HG02763 (cell line): ENCODE data around the gene AGPS.
A peak's percentile ranks its signal among the peaks of the same experiment; 100 is the strongest.
"Not testable (repeated sequence)": the region's sequence is repeated elsewhere in the genome, so short reads cannot be mapped to it uniquely, and the experiment has no call there.

Experiments used
- ATAC-seq: cut with Tn5 transposase; IDR thresholded peaks from one replicate; pipeline ENCODE4 v1.9.1; 2021; ENCODE audit warnings: mild to moderate bottlenecking, moderate library complexity; ENCODE audit not compliant: unreplicated experiment

Gene AGPS

GRCh38 chr2:177392373-177393202 is at the start of gene AGPS:
Gene AGPS (plus strand): TSS chr2:177392773. CDS start chr2:177392790, 17 bp downstream.
- ATAC-seq: peak; percentile 87

DNA sequence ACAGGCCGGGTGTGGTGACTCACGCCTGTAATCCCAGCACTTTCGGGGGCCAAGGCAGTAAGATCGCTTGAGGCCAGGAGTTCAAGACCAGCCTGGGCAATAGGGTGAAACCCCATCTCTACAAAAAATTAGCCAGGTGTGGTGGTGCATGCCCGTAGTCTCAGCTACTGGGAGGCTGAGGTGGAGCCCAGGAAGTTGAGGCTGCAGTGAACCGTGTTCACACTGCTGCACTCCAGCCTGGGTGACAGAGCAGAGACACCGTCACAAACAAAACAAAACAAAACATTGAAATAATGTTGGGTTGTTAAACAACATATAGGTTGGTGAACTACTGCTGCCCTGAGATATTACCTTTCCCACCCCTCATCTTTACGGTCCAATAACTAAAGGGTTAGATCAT is 48.8 kb upstream of the AGPS start:
- ATAC-seq: no peak

- no peak for ATAC-seq
Measured at GRCh38 chr2:177344316-177344715, 48.3 kb upstream of the AGPS start.

DNA sequence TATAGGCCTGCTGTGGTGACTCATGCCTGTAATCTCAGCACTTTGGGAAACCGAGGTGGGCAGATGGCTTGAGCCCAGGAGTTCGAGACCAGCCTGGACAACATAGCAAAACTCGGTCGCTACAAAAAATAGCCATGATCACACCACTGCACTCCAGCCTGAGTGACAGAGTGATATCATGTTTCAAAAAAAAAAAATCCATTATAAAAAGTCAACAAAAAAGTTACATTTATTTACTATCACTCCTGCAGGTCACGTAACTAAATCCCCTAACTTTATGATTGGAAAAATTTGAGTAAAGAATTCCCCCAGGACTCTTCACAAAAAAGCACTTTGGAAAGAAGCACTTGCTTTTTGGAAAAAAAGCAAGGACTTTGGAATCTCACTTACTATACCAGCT is 46.4 kb upstream of the AGPS start:
- no peak for ATAC-seq

DNA sequence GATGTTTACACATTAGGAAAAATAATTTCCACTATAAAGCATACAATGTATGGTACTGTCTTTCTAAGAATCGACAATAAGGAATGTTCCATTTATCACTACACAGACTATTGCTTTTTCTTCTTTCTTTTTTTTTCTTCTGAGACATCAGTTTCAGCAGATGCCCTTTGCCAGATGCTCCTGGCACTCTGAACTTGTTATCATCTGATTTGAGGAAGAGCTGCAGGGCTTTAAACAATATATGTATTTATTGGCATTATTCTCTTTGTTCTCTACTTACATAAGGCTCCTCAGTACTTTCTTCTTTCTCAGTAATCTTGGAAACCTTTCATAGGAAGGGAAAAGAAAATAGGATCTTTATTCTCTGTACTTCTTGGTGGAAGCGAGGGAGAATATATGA is 45.0 kb upstream of the AGPS start:
- ATAC-seq: no peak

DNA sequence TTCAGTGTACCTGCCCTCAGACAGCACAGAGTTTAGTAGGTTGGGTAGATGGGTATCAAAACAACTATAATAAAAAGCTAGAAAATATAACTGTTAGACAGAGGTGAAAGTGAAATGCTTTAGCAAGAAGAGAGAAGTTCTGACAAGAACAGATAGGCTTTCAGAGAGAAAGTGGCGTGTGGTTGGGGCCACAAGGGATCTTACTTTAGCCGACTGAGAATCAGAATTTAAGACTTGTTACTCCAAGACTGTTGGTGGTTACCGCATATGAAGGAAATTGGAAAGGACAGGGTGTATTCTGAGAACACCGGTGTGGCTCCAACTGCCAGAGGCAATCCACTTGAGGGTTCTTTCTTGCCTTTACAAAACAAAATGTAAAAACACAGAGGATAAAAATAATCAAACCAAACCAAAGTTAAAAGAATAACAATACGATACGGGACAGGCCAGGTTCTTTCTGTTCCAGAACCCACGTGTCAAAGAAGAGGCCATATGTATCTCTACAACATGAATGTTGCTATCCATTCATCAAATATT is 44.4 kb upstream of the AGPS start:
- no peak for ATAC-seq

- ATAC-seq: no peak
Measured at GRCh38 chr2:177348733-177349693, 43.6 kb upstream of the AGPS start.

DNA sequence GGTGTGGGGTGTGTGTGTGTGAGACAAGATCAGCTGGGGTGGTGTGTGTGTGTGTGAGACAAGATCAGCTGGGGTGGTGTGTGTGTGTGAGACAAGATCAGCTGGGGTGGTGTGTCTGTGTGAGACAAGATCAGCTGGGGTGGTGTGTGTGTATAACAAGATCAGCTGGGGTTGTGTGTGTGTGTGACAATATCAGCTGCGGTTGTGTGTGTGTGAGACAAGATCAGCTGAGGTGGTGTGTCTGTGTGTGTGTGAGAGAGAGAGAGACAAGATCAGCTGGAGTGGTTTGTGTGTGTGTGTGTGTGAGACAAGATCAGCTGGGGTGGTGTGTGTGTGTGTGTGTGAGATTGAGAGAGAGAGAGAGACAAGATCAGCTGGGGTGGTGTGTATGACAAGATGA is 41.9 kb upstream of the AGPS start:
- not testable (repeated sequence) for ATAC-seq

DNA sequence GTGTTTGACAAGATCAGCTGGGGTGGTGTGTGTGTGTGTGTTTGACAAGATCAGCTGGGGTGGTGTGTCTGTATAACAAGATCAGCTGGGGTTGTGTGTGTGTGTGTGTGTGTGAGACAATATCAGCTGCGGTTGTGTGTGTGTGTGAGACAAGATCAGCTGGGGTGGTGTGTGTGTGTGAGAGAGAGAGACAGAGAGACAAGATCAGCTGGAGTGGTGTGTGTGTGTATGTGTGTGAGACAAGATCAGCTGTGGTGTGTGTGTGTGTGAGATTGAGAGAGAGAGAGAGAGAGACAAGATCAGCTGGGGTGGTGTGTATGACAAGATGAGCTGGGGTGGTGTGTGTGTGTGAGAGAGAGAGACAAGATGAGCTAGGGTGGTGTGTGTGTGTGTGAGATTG is 41.5 kb upstream of the AGPS start:
- not testable (repeated sequence) for ATAC-seq

DNA sequence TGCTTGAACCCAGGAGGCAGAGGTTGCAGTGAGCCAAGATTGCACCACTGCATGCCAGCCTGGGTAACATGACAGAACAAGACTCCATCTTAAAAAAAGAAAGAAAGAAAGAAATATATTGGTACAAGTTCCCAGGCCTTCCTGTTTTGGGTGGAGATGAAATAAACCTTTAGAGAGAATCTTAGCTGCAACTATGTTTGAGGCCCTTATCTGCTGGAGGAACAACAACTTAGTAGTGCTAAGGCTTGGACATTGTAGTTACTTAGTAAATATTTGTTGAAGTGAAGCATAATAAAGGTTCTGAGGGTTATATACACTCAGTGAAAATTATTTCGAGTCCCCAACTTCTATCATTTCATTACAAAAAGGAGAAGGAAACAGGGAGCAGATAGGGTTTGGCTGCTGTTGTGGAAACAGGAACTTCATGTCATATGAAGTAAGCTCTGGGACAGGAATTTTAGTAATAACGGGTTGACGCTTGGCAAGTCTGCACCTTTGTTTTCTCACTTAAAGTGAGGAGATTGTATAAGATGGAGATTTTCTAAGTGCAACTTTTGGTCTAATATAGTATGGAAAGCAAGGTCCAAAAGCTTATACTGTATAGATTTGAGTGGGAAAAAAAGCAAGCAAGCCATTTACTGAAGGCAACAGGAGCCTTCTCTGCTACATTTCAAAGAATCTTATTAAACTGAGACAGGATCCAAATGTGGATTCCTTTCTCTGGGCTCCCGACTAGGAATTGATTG is 40.0 kb upstream of the AGPS start:
- ATAC-seq: no peak

GRCh38 chr2:177353187-177353478 is 39.4 kb upstream of the AGPS start:
- no peak for ATAC-seq

DNA sequence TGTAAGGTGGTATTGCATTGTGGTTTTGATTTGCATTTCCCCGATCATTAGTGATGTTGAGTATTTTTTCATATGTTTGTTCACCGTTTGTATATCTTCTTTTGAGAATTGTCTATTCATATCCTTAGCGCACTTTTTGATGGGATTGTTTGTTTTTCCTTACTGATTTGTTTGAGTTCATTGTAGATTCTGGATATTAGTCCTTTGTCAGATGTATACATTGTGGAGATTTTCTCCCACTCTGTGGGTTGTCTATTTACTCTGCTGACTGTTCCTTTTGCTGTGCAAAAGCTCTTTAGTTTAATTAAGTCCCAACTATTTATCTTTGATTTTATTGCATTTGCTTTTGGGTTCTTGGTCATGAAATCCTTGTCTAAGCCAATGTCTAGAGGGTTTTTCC is 38.0 kb upstream of the AGPS start:
- not testable (repeated sequence) for ATAC-seq

GRCh38 chr2:177355874-177356273 is 36.7 kb upstream of the AGPS start:
- no peak for ATAC-seq

- no peak for ATAC-seq
Measured at GRCh38 chr2:177359836-177360595, 32.6 kb upstream of the AGPS start.

- no peak for ATAC-seq
Measured at GRCh38 chr2:177362499-177362898, 30.1 kb upstream of the AGPS start.

DNA sequence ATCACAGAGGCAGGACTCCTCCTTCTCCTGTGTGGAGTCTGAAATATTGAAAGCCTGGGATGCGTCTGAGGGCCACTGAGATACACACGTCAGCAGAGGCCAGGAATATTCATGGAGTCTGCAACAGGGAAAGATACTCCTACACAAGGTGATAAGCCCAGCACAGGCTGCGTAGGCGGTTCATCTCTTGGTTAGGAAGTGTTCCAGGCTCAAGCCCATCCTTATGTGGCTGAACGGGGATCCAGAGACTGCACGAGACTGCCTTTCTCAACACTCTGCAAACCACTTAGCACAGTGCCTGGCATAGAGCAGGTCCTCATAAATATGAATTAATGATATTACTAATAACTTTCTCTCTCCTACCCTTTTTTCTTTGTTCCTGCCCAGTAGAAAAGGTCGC is 29.2 kb upstream of the AGPS start:
- no peak for ATAC-seq

GRCh38 chr2:177365764-177366163 is 26.8 kb upstream of the AGPS start:
- not testable (repeated sequence) for ATAC-seq

GRCh38 chr2:177368023-177368422 is 24.6 kb upstream of the AGPS start:
- ATAC-seq: not testable (repeated sequence)

DNA sequence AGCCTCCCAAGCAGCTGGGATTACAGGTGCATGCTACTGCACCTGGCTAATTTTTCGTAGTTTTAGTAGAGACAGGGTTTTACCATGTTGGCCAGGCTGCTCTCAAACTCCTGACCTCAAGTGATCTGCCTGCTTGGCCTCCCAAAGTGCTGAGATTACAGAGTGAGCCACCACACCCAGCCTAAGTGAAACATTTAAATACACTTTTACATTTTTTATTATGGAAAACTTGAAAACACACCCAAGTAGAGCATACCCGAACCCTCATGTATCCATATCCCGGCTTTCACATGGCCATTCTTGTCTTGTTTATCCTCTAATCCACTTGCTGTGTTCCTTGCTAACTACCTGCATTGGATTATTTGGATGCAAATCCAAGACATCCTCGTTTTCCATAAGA is 13.2 kb upstream of the AGPS start:
- no peak for ATAC-seq

DNA sequence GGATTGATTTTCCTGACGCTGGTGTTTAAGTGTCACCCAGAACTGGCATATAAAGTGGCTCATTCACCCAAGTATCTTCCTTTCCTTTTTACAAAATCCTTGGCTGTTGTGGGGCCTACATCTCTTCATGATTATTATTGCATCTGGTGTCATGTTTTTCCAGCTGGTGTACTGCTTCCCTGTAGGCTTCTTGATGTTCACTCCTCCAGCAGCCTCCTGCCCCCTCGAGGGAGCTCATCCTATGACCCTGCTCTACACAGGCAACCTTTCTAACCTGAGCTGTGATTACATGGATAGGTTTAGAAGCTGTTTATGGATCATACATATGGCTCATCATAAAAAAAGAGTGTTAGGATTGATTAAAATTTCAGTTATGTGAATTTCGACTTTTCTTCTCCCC is 12.4 kb upstream of the AGPS start:
- no peak for ATAC-seq
